IMR-90 (cell line): ENCODE measurements around the gene ICAM1. TPM values are rescaled to one million over a fixed set of nuclear protein-coding genes. Genes with fewer than 3 reads are reported as not detected.

Experiments
- ELK1 ChIP-seq: fragments of 150-350 bp; IDR thresholded peaks from 2 replicates; pipeline ENCODE4 v1.6.1; 2016; ENCODE audit warnings: low read depth, mild to moderate bottlenecking, low read length, moderate library complexity, borderline replicate concordance
- FOS ChIP-seq: fragments of 150-350 bp; IDR thresholded peaks from 2 replicates; pipeline ENCODE4 v1.6.1; 2016; ENCODE audit warnings: low read depth, low read length
- MAZ ChIP-seq: IDR thresholded peaks from 2 replicates; pipeline ENCODE4 v1.6.1; 2012; ENCODE audit warnings: low read depth, mild to moderate bottlenecking, low read length, improper control_type of control experiment, moderate library complexity, borderline replicate concordance
- RAD21 ChIP-seq: IDR thresholded peaks from 2 replicates; pipeline ENCODE4 v1.6.1; 2012; ENCODE audit warnings: low read length, improper control_type of control experiment
- polyA plus RNA-seq, 3 experiments: library from polyadenylated mRNA; depleted of rRNA; stranded (reverse); fragments of >200 nt; gene quantifications; 2 replicates each; pipeline ENCODE4 v1.2.3, GENCODE V29; 2012; ENCODE audit warnings: low replicate concordance in 1 of 3
- total RNA-seq: library from RNA; depleted of rRNA; stranded (reverse); fragments of >200 nt; gene quantifications from 2 replicates; pipeline ENCODE4 v1.2.3, GENCODE V29; 2012

The ICAM1 gene
- total and polyA plus RNA-seq, 2 of the 4 experiments (the other 2 are of a cell fraction) = 10.6 to 19.1 TPM

- no peak; the same call in 1 of the 2 replicates for TF ChIP-seq RAD21
- TF ChIP-seq ELK1 = no peak
- peak; percentile 89; the same call in 1 of the 2 replicates for TF ChIP-seq MAZ
- TF ChIP-seq FOS = no peak
Observed at GRCh38 chr19:10230861-10231611, 39.9 kb upstream of the ICAM1 start, which contains the start of gene S1PR2 (continued).
